Measurements from ENCODE around the gene NYNRIN.

DNA sequence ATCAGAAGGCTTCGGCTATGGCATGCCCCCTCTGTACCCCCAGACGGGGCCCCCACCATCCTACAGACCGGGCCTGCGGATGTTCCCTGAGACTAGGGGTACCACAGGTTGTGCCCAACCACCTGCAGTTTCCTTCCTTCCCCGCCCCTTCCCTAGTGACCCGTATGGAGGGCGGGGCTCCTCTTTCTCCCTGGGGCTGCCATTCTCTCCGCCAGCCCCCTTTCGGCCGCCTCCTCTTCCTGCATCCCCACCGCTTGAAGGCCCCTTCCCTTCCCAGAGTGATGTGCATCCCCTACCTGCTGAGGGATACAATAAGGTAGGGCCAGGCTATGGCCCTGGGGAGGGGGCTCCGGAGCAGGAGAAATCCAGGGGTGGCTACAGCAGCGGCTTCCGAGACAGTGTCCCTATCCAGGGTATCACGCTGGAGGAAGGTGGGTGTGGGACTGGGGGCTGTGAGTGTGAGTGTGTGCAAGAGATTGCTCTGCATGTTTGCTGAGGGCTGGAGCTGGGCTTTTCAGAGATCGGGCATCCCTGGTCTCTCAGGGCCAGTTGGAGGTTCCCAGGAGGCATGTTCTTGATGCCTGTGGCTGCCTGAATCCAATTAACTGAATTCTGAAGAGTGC is 22.2 kb upstream of the NYNRIN start:
- TF ChIP-seq CTCF (IDR thresholded peaks at IDR 0.05) (no peak), POLR2A (IDR thresholded peaks at IDR 0.05) (no peak)
